ENCODE data around the gene CTSK. TPM values are rescaled to one million over a fixed set of nuclear protein-coding genes. Genes with fewer than 3 reads are reported as not detected.
"Not testable (repeated sequence)": the region's sequence is repeated elsewhere in the genome, so short reads cannot be mapped to it uniquely, and the experiment has no call there.

CTSK gene
- total RNA-seq, 2 donors from 2014 or later, result 8.3 to 9.7 TPM

GRCh38 chr1:150796374-150796773, 11.7 kb downstream of the CTSK start:
- H3K9me3 Mint-ChIP-seq, result no peaks in the 10 kb centered on the region
- no peak for DNase-seq
- H3K36me3 Mint-ChIP-seq (ENCODE audit: insufficient read depth in 2 of 2), result peaks cover 0 to 2% of the 10 kb centered on the region in 2 donors

GRCh38 chr1:150793778-150794177, 14.3 kb downstream of the CTSK start:
- H3K36me3 Mint-ChIP-seq (ENCODE audit: insufficient read depth in 2 of 2); H3K4me3 Mint-ChIP-seq; H3K27me3 Mint-ChIP-seq (ENCODE audit: low read depth); ATAC-seq (replicated peaks in 1 of 2); H3K9me3 Mint-ChIP-seq; H3K27ac Mint-ChIP-seq; DNase-seq; H3K4me1 Mint-ChIP-seq (ENCODE audit: low read depth): not testable (repeated sequence)

More at GRCh38 chr1:150796374-150796773, 11.7 kb downstream of the CTSK start:
- no peaks in the 10 kb centered on the region for H3K4me1 Mint-ChIP-seq (ENCODE audit: low read depth)
- no peak overlapping the region for H3K27ac Mint-ChIP-seq
- H3K27me3 Mint-ChIP-seq (ENCODE audit: low read depth), result no peaks in the 10 kb centered on the region
- no peak for ATAC-seq (replicated peaks in 1 of 2)
- no peak overlapping the region for H3K4me3 Mint-ChIP-seq

- no peak for DNase-seq
- Mint-ChIP-seq H3K9me3 (no peaks in the 10 kb centered on the region), H3K27ac (no peak overlapping the region), H3K4me3 (no peak overlapping the region), H3K36me3 (ENCODE audit: insufficient read depth in 2 of 2) (peaks cover 0 to 2% of the 10 kb centered on the region in 2 donors), H3K4me1 (ENCODE audit: low read depth) (no peaks in the 10 kb centered on the region), H3K27me3 (ENCODE audit: low read depth) (no peaks in the 10 kb centered on the region)
- no peak for ATAC-seq (replicated peaks in 1 of 2)
Measured at GRCh38 chr1:150793221-150793620, 14.8 kb downstream of the CTSK start.

- ATAC-seq (replicated peaks in 1 of 2) (no peak), DNase-seq (no peak)
- no peaks in the 10 kb centered on the region for H3K9me3 Mint-ChIP-seq
- no peak overlapping the region for H3K27ac Mint-ChIP-seq
- no peaks in the 10 kb centered on the region for H3K27me3 Mint-ChIP-seq (ENCODE audit: low read depth)
- H3K4me3 Mint-ChIP-seq, result no peak overlapping the region
- no peaks in the 10 kb centered on the region for H3K4me1 Mint-ChIP-seq (ENCODE audit: low read depth)
- H3K36me3 Mint-ChIP-seq (ENCODE audit: insufficient read depth in 2 of 2), result no peaks in the 10 kb centered on the region
Measured at GRCh38 chr1:150791585-150791984, 16.5 kb downstream of the CTSK start.

- no peak for DNase-seq
- no peaks in the 10 kb centered on the region for H3K4me1 Mint-ChIP-seq (ENCODE audit: low read depth)
- no peaks in the 10 kb centered on the region for H3K36me3 Mint-ChIP-seq (ENCODE audit: insufficient read depth in 2 of 2)
- no peaks in the 10 kb centered on the region for H3K9me3 Mint-ChIP-seq
- H3K4me3 Mint-ChIP-seq, result no peak overlapping the region
- no peaks in the 10 kb centered on the region for H3K27me3 Mint-ChIP-seq (ENCODE audit: low read depth)
- no peak for ATAC-seq (replicated peaks in 1 of 2)
- no peak overlapping the region for H3K27ac Mint-ChIP-seq
Measured at GRCh38 chr1:150789396-150789795, 18.7 kb downstream of the CTSK start.

- DNase-seq (no peak), ATAC-seq (replicated peaks in 1 of 2) (no peak)
- Mint-ChIP-seq H3K4me1 (ENCODE audit: low read depth) (no peaks in the 10 kb centered on the region), H3K27ac (no peak overlapping the region), H3K9me3 (no peaks in the 10 kb centered on the region), H3K27me3 (ENCODE audit: low read depth) (no peaks in the 10 kb centered on the region), H3K36me3 (ENCODE audit: insufficient read depth in 2 of 2) (no peaks in the 10 kb centered on the region), H3K4me3 (no peak overlapping the region)
Measured at GRCh38 chr1:150788946-150789345, 19.1 kb downstream of the CTSK start.

GRCh38 chr1:150787455-150787854, 20.6 kb downstream of the CTSK start:
- Mint-ChIP-seq H3K4me1 (ENCODE audit: low read depth) (no peaks in the 10 kb centered on the region), H3K36me3 (ENCODE audit: insufficient read depth in 2 of 2) (no peaks in the 10 kb centered on the region), H3K27me3 (ENCODE audit: low read depth) (no peaks in the 10 kb centered on the region), H3K27ac (no peak overlapping the region), H3K4me3 (no peak overlapping the region), H3K9me3 (no peaks in the 10 kb centered on the region)
- no peak for ATAC-seq (replicated peaks in 1 of 2)
- no peak for DNase-seq

- Mint-ChIP-seq H3K36me3 (ENCODE audit: insufficient read depth in 2 of 2) (no peaks in the 10 kb centered on the region), H3K4me3 (no peak overlapping the region), H3K9me3 (no peaks in the 10 kb centered on the region), H3K27ac (no peak overlapping the region), H3K4me1 (ENCODE audit: low read depth) (peaks cover 13% of the 10 kb centered on the region), H3K27me3 (ENCODE audit: low read depth) (no peaks in the 10 kb centered on the region)
- ATAC-seq (replicated peaks in 1 of 2) (no peak), DNase-seq (no peak)
Measured at GRCh38 chr1:150780510-150780909, 27.6 kb downstream of the CTSK start.

GRCh38 chr1:150778409-150778808, 29.7 kb downstream of the CTSK start:
- Mint-ChIP-seq H3K4me1 (ENCODE audit: low read depth) (peaks cover 13% of the 10 kb centered on the region), H3K27me3 (ENCODE audit: low read depth) (no peaks in the 10 kb centered on the region), H3K4me3 (no peak overlapping the region), H3K9me3 (no peaks in the 10 kb centered on the region), H3K27ac (peak overlapping the region; percentile 15), H3K36me3 (ENCODE audit: insufficient read depth in 2 of 2) (no peaks in the 10 kb centered on the region)
- DNase-seq (no peak), ATAC-seq (replicated peaks in 1 of 2) (peak; percentile 43 to 68)

GRCh38 chr1:150777544-150777943, 30.5 kb downstream of the CTSK start:
- H3K9me3 Mint-ChIP-seq, result no peaks in the 10 kb centered on the region
- peaks cover 13% of the 10 kb centered on the region for H3K4me1 Mint-ChIP-seq (ENCODE audit: low read depth)
- no peak overlapping the region for H3K27ac Mint-ChIP-seq
- DNase-seq (peak in 1 of 2 donors; percentile 3), ATAC-seq (replicated peaks in 1 of 2) (peak; percentile 29 to 53)
- no peak overlapping the region for H3K4me3 Mint-ChIP-seq
- no peaks in the 10 kb centered on the region for H3K36me3 Mint-ChIP-seq (ENCODE audit: insufficient read depth in 2 of 2)
- no peaks in the 10 kb centered on the region for H3K27me3 Mint-ChIP-seq (ENCODE audit: low read depth)

- H3K4me1 Mint-ChIP-seq (ENCODE audit: low read depth), result peaks cover 26% of the 10 kb centered on the region
- H3K27ac Mint-ChIP-seq; H3K4me3 Mint-ChIP-seq; H3K36me3 Mint-ChIP-seq (ENCODE audit: insufficient read depth in 2 of 2); H3K27me3 Mint-ChIP-seq (ENCODE audit: low read depth); H3K9me3 Mint-ChIP-seq; DNase-seq; ATAC-seq (replicated peaks in 1 of 2): not testable (repeated sequence)
Measured at GRCh38 chr1:150775931-150776505, 32.0 kb downstream of the CTSK start.

GRCh38 chr1:150775276-150775675, 32.8 kb downstream of the CTSK start:
- no peak overlapping the region for H3K27ac Mint-ChIP-seq
- DNase-seq (no peak), ATAC-seq (replicated peaks in 1 of 2) (no peak)
- H3K4me1 Mint-ChIP-seq (ENCODE audit: low read depth), result peaks cover 32% of the 10 kb centered on the region
- H3K36me3 Mint-ChIP-seq (ENCODE audit: insufficient read depth in 2 of 2), result no peaks in the 10 kb centered on the region
- H3K27me3 Mint-ChIP-seq (ENCODE audit: low read depth), result no peaks in the 10 kb centered on the region
- H3K4me3 Mint-ChIP-seq, result no peak overlapping the region
- H3K9me3 Mint-ChIP-seq, result no peaks in the 10 kb centered on the region

- no peak overlapping the region for H3K27ac Mint-ChIP-seq
- H3K9me3 Mint-ChIP-seq, result no peaks in the 10 kb centered on the region
- H3K4me1 Mint-ChIP-seq (ENCODE audit: low read depth), result peaks cover 25% of the 10 kb centered on the region
- no peak for ATAC-seq (replicated peaks in 1 of 2)
- no peaks in the 10 kb centered on the region for H3K36me3 Mint-ChIP-seq (ENCODE audit: insufficient read depth in 2 of 2)
- DNase-seq, result no peak
- H3K27me3 Mint-ChIP-seq (ENCODE audit: low read depth), result no peaks in the 10 kb centered on the region
- no peak overlapping the region for H3K4me3 Mint-ChIP-seq
Measured at GRCh38 chr1:150772326-150772725, 35.7 kb downstream of the CTSK start.

GRCh38 chr1:150767704-150768103, 40.4 kb downstream of the CTSK start:
- H3K9me3 Mint-ChIP-seq; H3K27ac Mint-ChIP-seq; H3K27me3 Mint-ChIP-seq (ENCODE audit: low read depth); H3K36me3 Mint-ChIP-seq (ENCODE audit: insufficient read depth in 2 of 2); H3K4me3 Mint-ChIP-seq; DNase-seq; ATAC-seq (replicated peaks in 1 of 2): not testable (repeated sequence)
- peaks cover 66% of the 10 kb centered on the region for H3K4me1 Mint-ChIP-seq (ENCODE audit: low read depth)
